Measurements from ENCODE around the gene ANKIB1.

GRCh38 chr7:92282930-92283329, 37.2 kb downstream of the ANKIB1 start:
- no peak for TF ChIP-seq EZH2 (IDR thresholded peaks at IDR 0.05; ENCODE audit: borderline replicate concordance, low read depth, low read length, severe bottlenecking)
- no peak for TF ChIP-seq CTCF (IDR thresholded peaks at IDR 0.05; ENCODE audit: borderline replicate concordance, extremely low read depth, low read length, poor library complexity, severe bottlenecking)
